HG03460 (cell line): ENCODE data around the gene ZFP28.

ENCODE experiments used
- ATAC-seq: cut with Tn5 transposase; IDR thresholded peaks from one replicate; pipeline ENCODE4 v1.9.1; 2021; ENCODE audit not compliant: unreplicated experiment

ZFP28 gene

DNA sequence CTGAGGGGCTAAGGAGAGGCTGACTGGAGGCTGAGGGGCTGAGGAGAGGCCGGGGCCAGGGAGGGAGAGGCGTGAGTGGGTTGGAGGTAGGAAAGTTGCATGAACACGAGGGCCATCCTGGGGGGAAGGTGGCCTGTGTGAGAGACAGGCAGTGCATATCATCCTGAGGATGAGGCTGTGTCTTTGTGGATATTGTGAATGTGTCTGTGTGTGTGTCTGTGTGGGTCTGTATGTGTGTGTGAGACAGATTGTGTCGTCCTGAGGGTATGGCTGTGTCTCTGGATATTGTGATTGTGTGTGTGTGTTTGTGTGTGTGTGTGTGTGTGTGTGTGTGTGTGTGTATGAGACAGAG, 56.8 kb downstream of the ZFP28 start:
- peak; percentile 20 for ATAC-seq

DNA sequence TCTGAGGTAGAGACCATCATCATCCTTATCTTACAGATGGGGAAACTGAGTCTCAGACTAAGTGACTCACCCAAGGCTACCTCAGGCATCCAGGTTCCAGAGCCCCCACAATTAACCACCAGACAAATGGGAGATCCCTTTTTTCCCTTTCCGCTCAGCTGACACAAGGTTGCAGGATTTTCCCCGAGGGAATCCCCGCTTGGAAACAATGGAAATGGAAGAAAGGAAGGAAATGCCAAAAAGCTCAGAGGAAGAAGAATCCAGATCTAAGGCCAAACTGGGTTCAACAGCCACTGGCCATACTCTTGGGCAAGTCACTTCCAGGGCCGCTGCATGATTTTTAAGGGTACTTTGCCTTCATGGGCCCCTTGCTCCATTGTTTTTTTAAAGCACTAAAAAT, 57.9 kb downstream of the ZFP28 start:
- no peak for ATAC-seq

DNA sequence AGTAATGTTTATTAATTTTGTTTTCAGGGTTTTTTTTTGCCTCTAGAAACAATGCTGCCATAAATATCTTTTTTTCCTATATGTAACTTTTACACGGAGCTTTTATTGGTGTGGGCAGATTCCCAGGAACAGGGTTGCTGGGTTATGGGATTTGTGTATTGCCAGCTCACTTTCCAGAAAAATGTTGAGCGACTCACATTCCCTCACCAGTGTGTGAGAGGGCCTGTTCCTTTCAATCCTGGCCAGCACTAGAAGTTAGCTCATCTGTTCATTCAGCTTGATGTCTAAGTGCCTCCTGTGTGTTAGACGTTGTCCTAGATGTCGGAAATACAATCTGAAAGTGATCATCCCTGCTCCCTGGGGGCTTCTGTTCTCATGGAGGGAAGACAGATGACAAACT, 58.9 kb downstream of the ZFP28 start:
- no peak for ATAC-seq

DNA sequence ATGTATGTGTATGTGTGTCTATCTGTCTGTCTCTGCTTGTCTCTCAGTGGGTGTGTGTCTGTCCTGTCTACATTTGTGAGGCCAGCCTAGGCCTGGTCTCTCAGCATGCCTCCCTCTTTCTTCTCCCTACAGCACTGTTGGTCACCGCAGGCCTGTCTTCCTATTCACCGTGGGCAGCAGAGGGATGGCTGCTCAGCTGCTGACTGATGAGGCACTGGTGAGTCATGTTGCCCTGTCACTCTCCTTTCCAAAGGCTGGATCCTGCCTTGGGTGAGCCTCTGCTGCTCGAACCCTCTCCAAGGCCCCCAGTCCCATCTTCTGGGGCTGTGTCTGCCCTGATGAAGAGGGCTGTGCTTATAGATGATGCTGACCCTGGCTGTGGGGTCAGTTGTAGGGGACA, 62.6 kb downstream of the ZFP28 start:
- ATAC-seq = no peak

DNA sequence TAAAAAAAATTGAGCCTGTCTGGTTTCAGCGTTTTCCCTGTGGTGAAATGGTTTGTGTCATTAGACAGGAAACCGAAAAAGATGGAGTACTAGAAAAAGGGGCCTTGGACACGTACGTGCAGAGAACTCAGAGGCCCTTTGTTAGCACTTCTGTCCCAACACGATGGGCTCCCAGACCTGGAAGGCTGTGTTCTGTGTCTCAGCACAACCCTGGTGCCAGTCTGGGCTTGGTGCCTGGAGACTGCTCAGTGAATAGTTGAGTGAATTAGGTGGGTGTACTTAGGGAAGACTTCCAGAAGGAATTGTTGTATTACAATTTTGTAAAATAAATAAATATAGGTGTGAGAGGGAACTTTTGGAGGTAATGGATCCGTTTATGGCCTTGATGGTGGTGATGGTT, 65.1 kb downstream of the ZFP28 start:
- no peak for ATAC-seq
